Calu3 (cell line): ENCODE results near the gene A2ML1. TPM values are rescaled to one million over a fixed set of nuclear protein-coding genes. Genes with fewer than 3 reads are reported as not detected.

ENCODE experiments used
- BruUV-seq: library from RNA; stranded (reverse); fragments of 400-500 nt; replicated peaks from 2 replicates; lab custom pipeline; 2021; lab: Mats Ljungman, UMichigan
- CTCF ChIA-PET: fragments of 300-600 bp; sonication (Branson Sonifier 250); formaldehyde crosslinking; loops from one replicate; lab custom pipeline; 2022; ENCODE audit warnings: antibody characterized with exemption; lab: Charles Lee
- DNase-seq: peaks from one replicate; pipeline ENCODE4 v3.0.0; 2022
- H3K27ac Mint-ChIP-seq: one replicate; pipeline ENCODE4 v1.8.0; 2022; ENCODE audit warnings: mixed read lengths; ENCODE audit not compliant: unreplicated experiment
- H3K27me3 Mint-ChIP-seq: one replicate; pipeline ENCODE4 v1.8.0; 2022; ENCODE audit warnings: mixed read lengths; ENCODE audit not compliant: unreplicated experiment
- H3K36me3 Mint-ChIP-seq: one replicate; pipeline ENCODE4 v1.8.0; 2022; ENCODE audit warnings: mild to moderate bottlenecking, moderate library complexity, mixed read lengths; ENCODE audit not compliant: insufficient read depth, unreplicated experiment
- H3K4me1 Mint-ChIP-seq: one replicate; pipeline ENCODE4 v1.8.0; 2022; ENCODE audit warnings: mild to moderate bottlenecking, low read depth, mixed read lengths; ENCODE audit not compliant: unreplicated experiment
- H3K4me3 Mint-ChIP-seq: one replicate; pipeline ENCODE4 v1.8.0; 2022; ENCODE audit warnings: mild to moderate bottlenecking, low read depth, moderate library complexity, mixed read lengths; ENCODE audit not compliant: unreplicated experiment
- H3K9me3 Mint-ChIP-seq: one replicate; pipeline ENCODE4 v1.8.0; 2022; ENCODE audit warnings: low read depth, mixed read lengths; ENCODE audit not compliant: unreplicated experiment
- intact Hi-C: fragments of 100-400 bp; cut with micrococcal nuclease; formaldehyde crosslinking; loops from one replicate; pipeline ENCODE4 v1.10.0; 2022; ENCODE audit not compliant: unreplicated experiment
- total RNA-seq: library from RNA; stranded (reverse); gene quantifications from 2 replicates; pipeline ENCODE4 v1.2.3, GENCODE V29; 2022
- TF ChIP-seq, protein P1 (sequence below): fragments of 200-600 bp; IDR thresholded peaks from one replicate; pipeline ENCODE4 v1.8.0; 2022; ENCODE audit warnings: antibody characterized with exemption; ENCODE audit not compliant: unreplicated experiment

Gene A2ML1
- total RNA-seq, 1 experiment from 2014 or later = 0.42 TPM

DNA sequence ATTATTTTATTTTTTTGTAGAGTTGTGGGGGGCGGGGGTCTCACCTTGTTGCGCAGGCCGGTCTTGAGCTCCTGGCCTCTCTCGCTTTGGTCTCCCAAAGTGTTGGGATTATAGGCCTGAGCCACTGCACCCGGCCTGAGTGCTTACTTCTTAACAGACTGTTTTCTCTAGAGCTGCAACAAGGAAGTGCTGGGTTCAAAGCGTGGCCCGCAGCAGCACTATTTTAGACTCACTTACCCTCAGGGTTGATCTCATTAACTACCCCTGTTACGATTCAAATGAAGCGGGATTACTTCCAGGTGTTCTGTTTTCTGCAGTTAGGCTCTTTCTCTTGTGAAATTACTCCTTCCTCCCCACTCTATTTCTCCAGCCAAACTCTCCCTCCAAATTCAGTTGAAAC is 8.7 kb downstream of the A2ML1 start:
- CTCF ChIA-PET = no interaction called here
- no TSS peak for BruUV-seq
- no peak for DNase-seq
- Mint-ChIP-seq H3K27ac (no peak overlapping the region), H3K4me1 (peaks cover 12% of the 10 kb centered on the region), H3K36me3 (no peaks in the 10 kb centered on the region), H3K4me3 (no peak overlapping the region), H3K27me3 (peaks cover 21% of the 10 kb centered on the region), H3K9me3 (no peaks in the 10 kb centered on the region)
- intact Hi-C loops = no loop called here
- TF ChIP-seq, protein P1, sequence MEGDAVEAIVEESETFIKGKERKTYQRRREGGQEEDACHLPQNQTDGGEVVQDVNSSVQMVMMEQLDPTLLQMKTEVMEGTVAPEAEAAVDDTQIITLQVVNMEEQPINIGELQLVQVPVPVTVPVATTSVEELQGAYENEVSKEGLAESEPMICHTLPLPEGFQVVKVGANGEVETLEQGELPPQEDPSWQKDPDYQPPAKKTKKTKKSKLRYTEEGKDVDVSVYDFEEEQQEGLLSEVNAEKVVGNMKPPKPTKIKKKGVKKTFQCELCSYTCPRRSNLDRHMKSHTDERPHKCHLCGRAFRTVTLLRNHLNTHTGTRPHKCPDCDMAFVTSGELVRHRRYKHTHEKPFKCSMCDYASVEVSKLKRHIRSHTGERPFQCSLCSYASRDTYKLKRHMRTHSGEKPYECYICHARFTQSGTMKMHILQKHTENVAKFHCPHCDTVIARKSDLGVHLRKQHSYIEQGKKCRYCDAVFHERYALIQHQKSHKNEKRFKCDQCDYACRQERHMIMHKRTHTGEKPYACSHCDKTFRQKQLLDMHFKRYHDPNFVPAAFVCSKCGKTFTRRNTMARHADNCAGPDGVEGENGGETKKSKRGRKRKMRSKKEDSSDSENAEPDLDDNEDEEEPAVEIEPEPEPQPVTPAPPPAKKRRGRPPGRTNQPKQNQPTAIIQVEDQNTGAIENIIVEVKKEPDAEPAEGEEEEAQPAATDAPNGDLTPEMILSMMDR = no peak

DNA sequence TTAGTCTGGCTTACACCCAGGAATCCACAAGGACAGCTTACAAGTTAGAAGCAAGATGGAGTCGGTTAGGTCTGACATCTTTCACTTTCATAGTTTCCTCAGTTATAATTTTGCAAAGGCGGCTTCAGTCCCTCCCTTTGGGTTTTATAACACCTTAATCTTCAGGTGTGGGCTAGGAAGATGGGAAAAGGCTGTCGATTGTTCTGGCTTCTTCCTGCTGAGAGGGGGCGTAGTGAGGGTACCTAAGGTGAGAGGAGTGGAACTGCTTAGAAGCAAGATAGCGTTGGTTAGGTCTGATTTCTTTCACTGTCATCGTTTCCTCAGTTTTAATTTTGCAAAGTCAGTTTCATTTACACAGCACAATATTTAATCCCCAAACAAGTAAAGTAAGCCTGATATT is 10.1 kb downstream of the A2ML1 start:
- CTCF ChIA-PET = no interaction called here
- Mint-ChIP-seq H3K27ac (no peak overlapping the region), H3K4me3 (no peak overlapping the region), H3K9me3 (no peaks in the 10 kb centered on the region), H3K4me1 (peaks cover 12% of the 10 kb centered on the region), H3K27me3 (peaks cover 21% of the 10 kb centered on the region), H3K36me3 (no peaks in the 10 kb centered on the region)
- no TSS peak for BruUV-seq
- no peak for DNase-seq
- intact Hi-C loops = no loop called here
- TF ChIP-seq, protein P1 = no peak

DNA sequence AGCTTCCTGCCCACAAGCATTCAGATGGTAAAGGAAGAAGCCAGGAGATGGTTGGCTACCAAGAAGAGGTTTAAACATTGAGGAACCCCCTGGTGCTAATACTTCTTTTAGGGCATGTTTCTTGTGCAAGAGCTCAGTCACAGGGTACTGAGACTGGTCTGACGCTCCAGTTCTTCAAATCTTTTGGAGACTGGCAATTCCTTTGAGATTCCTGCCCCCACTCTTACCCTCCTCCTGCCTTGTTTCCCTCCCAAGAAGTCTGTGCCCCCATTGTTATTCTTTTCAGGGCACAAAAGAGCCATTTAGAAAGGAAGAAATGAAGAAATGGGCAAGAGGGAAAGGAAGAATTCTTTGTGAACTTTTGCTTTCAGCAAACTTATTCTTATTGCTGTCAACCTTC is 11.8 kb downstream of the A2ML1 start:
- intact Hi-C loops = no loop called here
- CTCF ChIA-PET = no interaction called here
- DNase-seq = no peak
- Mint-ChIP-seq H3K9me3 (no peaks in the 10 kb centered on the region), H3K4me1 (peaks cover 9% of the 10 kb centered on the region), H3K4me3 (no peak overlapping the region), H3K27ac (no peak overlapping the region), H3K27me3 (peaks cover 21% of the 10 kb centered on the region), H3K36me3 (no peaks in the 10 kb centered on the region)
- TF ChIP-seq, protein P1 = no peak
- no TSS peak for BruUV-seq

DNA sequence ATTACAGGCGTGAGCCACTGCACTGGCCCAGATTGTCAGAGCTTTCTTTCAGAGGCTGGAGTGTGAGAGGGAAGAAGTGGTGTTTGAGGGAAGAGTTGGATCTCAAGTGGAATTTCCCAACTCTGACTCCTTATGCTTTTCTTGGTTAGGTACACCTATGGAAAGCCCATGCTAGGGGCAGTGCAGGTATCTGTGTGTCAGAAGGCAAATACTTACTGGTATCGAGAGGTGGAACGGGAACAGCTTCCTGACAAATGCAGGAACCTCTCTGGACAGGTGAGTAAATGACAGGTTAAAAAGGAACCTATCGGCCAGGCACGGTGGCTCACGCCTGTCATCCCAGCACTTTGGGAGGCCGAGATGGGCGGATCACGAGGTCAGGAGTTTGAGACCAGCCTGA is 14.9 kb downstream of the A2ML1 start:
- no peak overlapping the region for H3K4me3 Mint-ChIP-seq
- BruUV-seq = no TSS peak
- TF ChIP-seq, protein P1 = no peak
- H3K4me1 Mint-ChIP-seq = peaks cover 7% of the 10 kb centered on the region
- H3K36me3 Mint-ChIP-seq = no peaks in the 10 kb centered on the region
- H3K27me3 Mint-ChIP-seq = peaks cover 21% of the 10 kb centered on the region
- DNase-seq = no peak
- H3K27ac Mint-ChIP-seq = no peak overlapping the region
- no peaks in the 10 kb centered on the region for H3K9me3 Mint-ChIP-seq
- CTCF ChIA-PET = no interaction called here
- intact Hi-C loops = no loop called here
